Measurements from ENCODE around the gene ALKBH8. TPM values are rescaled to one million over a fixed set of nuclear protein-coding genes. Genes with fewer than 3 reads are reported as not detected.
A peak's percentile ranks its signal among the peaks of the same experiment; 100 is the strongest.

The ALKBH8 gene
- total and polyA plus RNA-seq, 2 of the 8 experiments (the other 6 are each of a cell fraction or from before 2014, with no cell fraction given) = 3.6 to 11.9 TPM

- Histone ChIP-seq H3K4ac (replicated peaks; ENCODE audit: insufficient read length, low read depth, low read length) (no peak overlapping the region), H3K23ac (ENCODE audit: insufficient read length) (no peak overlapping the region)
- WGBS, 2 experiments (ENCODE audit: extremely low coverage in 1 of 2, insufficient coverage in 1 of 2, insufficient read length in 1 of 2, insufficient replicate concordance in 2 of 2, low coverage in 1 of 2, low lambda C conversion rate in 2 of 2, missing lambda C conversion rate in 1 of 2) = 17% methylated on average over 4 of the region's 4 CpGs; no CpG with 5 or more reads in 1 of the 2 experiments
Measured at GRCh38 chr11:107593951-107594350, 28.4 kb upstream of the ALKBH8 start.

More at GRCh38 chr11:107593951-107594350, 28.4 kb upstream of the ALKBH8 start:
- Histone ChIP-seq H3K9me3 (ENCODE audit: insufficient read depth in 2 of 2, low read depth in 1 of 2, low read length in 1 of 2) (no peaks in the 10 kb centered on the region), H3K23me2 (ENCODE audit: low read depth, low read length) (peaks cover 11% of the 10 kb centered on the region), H3K14ac (ENCODE audit: insufficient read length) (no peak overlapping the region), H2BK120ac (replicated peaks; ENCODE audit: low read depth, low read length) (no peak overlapping the region), H3K9ac (replicated peaks in 1 of 4; ENCODE audit: extremely low read depth in 1 of 4, low read depth in 3 of 4, low read length in 3 of 4) (no peak overlapping the region), H2BK12ac (ENCODE audit: low read depth, low read length) (no peak overlapping the region), H2AFZ (ENCODE audit: low read length) (no peak overlapping the region), H3K18ac (ENCODE audit: extremely low read depth, low read length) (no peak overlapping the region), H3K79me2 (ENCODE audit: control insufficient read depth in 1 of 2, insufficient read depth in 2 of 2, low read length in 2 of 2) (no peaks in the 10 kb centered on the region), H3K56ac (replicated peaks; ENCODE audit: insufficient read length, low read depth, low read length) (no peak overlapping the region), H3K4me1 (replicated peaks in 1 of 4; ENCODE audit: control insufficient read depth in 3 of 4, insufficient read depth in 4 of 4, low read length in 3 of 4) (peaks cover 0 to 17% (median 12%) of the 10 kb centered on the region in 4 experiments; a peak in 6 of 7 replicates), H3K4me3 (ENCODE audit: extremely low read depth in 1 of 4, insufficient read depth in 2 of 4, low read depth in 3 of 4, low read length in 4 of 4) (peak overlapping the region in 1 of 4 experiments; percentile 39; a peak in 2 of 8 replicates), H4K20me1 (replicated peaks in 1 of 2; ENCODE audit: control insufficient read depth in 1 of 2, insufficient read depth in 2 of 2, low read length in 2 of 2) (peaks cover 4 to 7% of the 10 kb centered on the region in 2 experiments), H2BK5ac (ENCODE audit: low read depth, low read length) (no peak overlapping the region), H3K4me2 (ENCODE audit: insufficient read depth in 1 of 2, low read depth in 2 of 2, low read length in 2 of 2) (peak overlapping the region; percentile 49 to 59), H2BK20ac (ENCODE audit: low read length) (peak overlapping the region; percentile 49; the same call in 1 of the 2 replicates), H3K36me3 (ENCODE audit: control insufficient read depth in 2 of 4, insufficient read depth in 4 of 4, low read length in 3 of 4) (no peaks in the 10 kb centered on the region), H3K27ac (ENCODE audit: low read depth, low read length) (no peak overlapping the region), H4K8ac (ENCODE audit: extremely low read depth, insufficient read depth, low read length) (no peak overlapping the region), H3K27me3 (replicated peaks in 1 of 4; ENCODE audit: control insufficient read depth in 3 of 4, extremely low read depth in 1 of 4, insufficient read depth in 3 of 4, low read length in 3 of 4) (peaks cover 17 to 50% (median 39%) of the 10 kb centered on the region in 4 experiments), H4K91ac (replicated peaks; ENCODE audit: insufficient read length, low read length) (no peak overlapping the region), H3K79me1 (ENCODE audit: low read depth, low read length) (no peaks in the 10 kb centered on the region), H2AK5ac (ENCODE audit: low read depth, low read length) (no peak overlapping the region), H2BK15ac (ENCODE audit: low read length) (0 out of 2 replicates have a peak overlapping the region, but pooled peaks have one; percentile 10), H4K5ac (ENCODE audit: insufficient read length, low read depth, low read length) (no peak overlapping the region)
- CTCF ChIA-PET (ENCODE audit: partially characterized antibody) = interaction anchor here (0.8 to 8.6 kb wide), 7 partner anchors 13 to 95 kb away, joined by 3 to 73 read pairs (median 5); partner anchors contain the start of gene ALKBH8
- POLR2A ChIA-PET (ENCODE audit: partially characterized antibody) = no interaction called here
- DNase-seq (ENCODE audit: low read depth in 1 of 2, low spot score in 2 of 2) (no peak), FAIRE-seq (no peak)
- no peak for TF ChIP-seq JUN (IDR thresholded peaks at IDR 0.05; ENCODE audit: low read depth, low read length)
- TF ChIP-seq EGR1 (IDR thresholded peaks at IDR 0.05; ENCODE audit: borderline replicate concordance, low read depth, low read length) = no peak
- no peak for TF ChIP-seq EP300 (IDR thresholded peaks at IDR 0.05; ENCODE audit: borderline replicate concordance in 1 of 2, low read depth in 2 of 2, low read length in 2 of 2)
- no peak for TF ChIP-seq TBP (IDR thresholded peaks at IDR 0.05; ENCODE audit: low read depth, low read length)
- TF ChIP-seq HDAC6 (IDR thresholded peaks at IDR 0.05; ENCODE audit: low read depth, low read length) = no peak
- TF ChIP-seq CHD1 (IDR thresholded peaks at IDR 0.05; ENCODE audit: low read depth, low read length) = no peak
- TF ChIP-seq FOSL1 (IDR thresholded peaks at IDR 0.05; ENCODE audit: insufficient read depth, low read depth, low read length) = no peak
- TF ChIP-seq RXRA (IDR thresholded peaks at IDR 0.05; ENCODE audit: insufficient read depth, low read depth, low read length) = no peak
- no peak for TF ChIP-seq HDAC2 (IDR thresholded peaks at IDR 0.05; ENCODE audit: borderline replicate concordance in 1 of 2, low read depth in 2 of 2, low read length in 2 of 2)
- TF ChIP-seq KDM1A (IDR thresholded peaks at IDR 0.05; ENCODE audit: borderline replicate concordance, low read length) = no peak
